ENCODE data around the gene TWNK. TPM values are rescaled to one million over a fixed set of nuclear protein-coding genes. Genes with fewer than 3 reads are reported as not detected.

The TWNK gene
- total RNA-seq, 1 experiment from 2014 or later = 13.8 TPM

DNA sequence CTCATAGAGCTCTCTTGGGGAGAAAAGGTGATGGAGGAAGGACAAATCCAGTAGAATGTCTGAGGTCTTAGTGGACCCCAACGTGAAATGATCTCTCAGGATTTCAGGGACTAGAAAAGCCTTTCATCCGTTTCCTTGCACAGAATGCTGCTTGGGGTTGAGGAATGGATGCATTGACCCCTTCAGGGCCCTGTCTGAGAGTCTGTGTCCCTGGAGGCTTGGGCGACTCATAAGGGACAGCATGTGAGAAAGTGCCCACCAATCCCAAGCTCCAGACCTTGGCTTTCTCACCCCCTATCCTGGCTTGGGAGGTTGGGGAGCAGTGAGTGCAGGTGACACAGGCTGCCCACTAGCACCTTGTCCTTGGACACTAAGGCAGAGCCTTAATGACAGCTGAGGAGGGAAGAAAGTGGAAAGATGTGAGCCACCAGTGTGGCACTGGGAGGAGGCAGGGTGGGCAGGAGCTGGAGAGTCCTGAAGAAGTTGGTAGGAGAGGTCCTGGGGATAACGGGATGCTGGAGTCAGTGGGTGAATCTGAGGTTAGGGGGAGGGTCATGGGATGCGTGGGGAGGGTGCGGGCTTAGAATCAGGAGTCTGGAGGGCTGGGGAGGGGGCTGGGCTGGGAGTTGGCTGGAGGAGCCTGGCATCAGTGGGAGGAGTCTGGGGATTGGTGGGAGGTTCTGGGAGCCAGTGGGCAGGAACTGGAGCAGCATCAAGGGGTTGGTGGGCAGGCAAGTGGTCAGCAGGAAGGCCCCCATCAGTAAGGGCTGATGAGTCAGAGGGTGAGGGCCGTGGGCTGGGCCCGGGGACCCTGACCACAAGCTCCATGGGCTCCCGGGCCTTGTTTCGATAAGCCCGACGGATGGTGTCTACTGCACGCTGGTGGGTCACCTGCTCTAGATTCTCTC lies 20.8 kb downstream of the TWNK start:
- CTCF ChIA-PET = no interaction called here
- H3K27me3 Mint-ChIP-seq (ENCODE audit: unreplicated experiment) = no peaks in the 10 kb centered on the region
- H3K9me3 Mint-ChIP-seq (ENCODE audit: low read depth, unreplicated experiment) = no peaks in the 10 kb centered on the region
- intact Hi-C loops (cut with micrococcal nuclease; ENCODE audit: unreplicated experiment) = no loop called here
- H3K27ac Mint-ChIP-seq (ENCODE audit: unreplicated experiment) = no peak overlapping the region
- TF ChIP-seq CTCF (IDR thresholded peaks at IDR 0.05; ENCODE audit: unreplicated experiment) = no peak
- no peaks in the 10 kb centered on the region for H3K36me3 Mint-ChIP-seq (ENCODE audit: insufficient read depth, unreplicated experiment)
- no peak for DNase-seq
- BruUV-seq (replicated peaks) = no TSS peak
- peaks cover 5% of the 10 kb centered on the region for H3K4me1 Mint-ChIP-seq (ENCODE audit: low read depth, unreplicated experiment)
- H3K4me3 Mint-ChIP-seq (ENCODE audit: low read depth, unreplicated experiment) = no peak overlapping the region

DNA sequence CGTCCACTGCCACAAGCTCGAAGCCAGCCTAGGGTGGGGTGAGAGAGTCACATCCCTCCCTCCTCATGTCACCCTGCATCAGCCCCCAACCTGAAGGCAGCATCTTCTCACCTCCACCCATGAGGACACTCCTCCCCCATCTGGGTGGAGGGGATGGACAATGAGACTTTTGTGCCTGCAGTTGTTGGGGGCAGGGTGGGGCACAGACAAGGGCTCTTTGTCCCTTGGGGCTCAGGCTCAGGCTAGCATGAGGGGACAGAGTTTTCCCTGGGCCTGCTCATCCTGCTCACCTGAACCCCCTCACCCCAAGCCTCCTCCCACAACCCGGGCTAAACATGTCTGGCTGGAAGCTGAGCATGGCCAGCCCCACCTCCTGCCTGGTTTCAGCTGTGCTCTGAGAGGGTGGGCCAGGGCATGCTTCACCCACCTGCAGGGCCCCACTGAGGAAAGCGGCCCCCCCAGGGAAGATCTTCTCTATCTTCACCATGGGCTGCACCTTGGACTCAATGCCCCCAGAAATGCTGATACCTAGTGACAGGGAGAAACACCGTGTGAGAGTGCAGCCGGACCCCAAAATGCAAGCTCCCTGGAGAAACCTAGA lies 21.6 kb downstream of the TWNK start:
- H3K4me3 Mint-ChIP-seq (ENCODE audit: low read depth, unreplicated experiment) = no peak overlapping the region
- peak; percentile 50 for DNase-seq
- H3K9me3 Mint-ChIP-seq (ENCODE audit: low read depth, unreplicated experiment) = no peaks in the 10 kb centered on the region
- CTCF ChIA-PET = no interaction called here
- no peak for TF ChIP-seq CTCF (IDR thresholded peaks at IDR 0.05; ENCODE audit: unreplicated experiment)
- no peak overlapping the region for H3K27ac Mint-ChIP-seq (ENCODE audit: unreplicated experiment)
- H3K36me3 Mint-ChIP-seq (ENCODE audit: insufficient read depth, unreplicated experiment) = no peaks in the 10 kb centered on the region
- intact Hi-C loops (cut with micrococcal nuclease; ENCODE audit: unreplicated experiment) = no loop called here
- H3K4me1 Mint-ChIP-seq (ENCODE audit: low read depth, unreplicated experiment) = peaks cover 10% of the 10 kb centered on the region
- no TSS peak for BruUV-seq (replicated peaks)
- no peaks in the 10 kb centered on the region for H3K27me3 Mint-ChIP-seq (ENCODE audit: unreplicated experiment)

DNA sequence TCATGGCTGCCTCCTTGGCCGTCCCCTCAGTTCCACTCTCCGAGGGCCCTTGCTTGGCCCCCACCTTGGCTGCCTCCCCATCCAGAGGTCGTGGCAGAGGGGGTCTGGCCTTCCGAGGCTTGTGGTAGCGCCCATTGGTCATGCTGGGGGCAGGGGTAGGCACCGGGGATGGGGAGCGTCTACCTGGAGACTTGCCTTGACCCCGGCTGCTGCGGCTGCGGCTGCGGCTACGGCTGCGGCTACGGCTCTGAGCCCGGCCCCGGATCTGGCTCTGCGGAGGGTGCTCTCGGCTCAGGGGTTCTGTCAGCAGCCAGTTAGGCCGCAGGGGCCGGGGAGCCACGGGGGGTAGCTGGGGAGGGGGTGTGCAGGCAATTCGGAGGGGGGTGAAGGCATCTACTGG lies 23.0 kb downstream of the TWNK start:
- DNase-seq = no peak
- Mint-ChIP-seq H3K9me3 (ENCODE audit: low read depth, unreplicated experiment) (no peaks in the 10 kb centered on the region), H3K36me3 (ENCODE audit: insufficient read depth, unreplicated experiment) (no peaks in the 10 kb centered on the region), H3K27me3 (ENCODE audit: unreplicated experiment) (peaks cover 10% of the 10 kb centered on the region), H3K27ac (ENCODE audit: unreplicated experiment) (no peak overlapping the region), H3K4me1 (ENCODE audit: low read depth, unreplicated experiment) (peaks cover 10% of the 10 kb centered on the region), H3K4me3 (ENCODE audit: low read depth, unreplicated experiment) (no peak overlapping the region)
- CTCF ChIA-PET = no interaction called here
- TF ChIP-seq CTCF (IDR thresholded peaks at IDR 0.05; ENCODE audit: unreplicated experiment) = no peak
- BruUV-seq (replicated peaks) = no TSS peak
- intact Hi-C loops (cut with micrococcal nuclease; ENCODE audit: unreplicated experiment) = loop anchor here (5.0 kb wide), 1 partner anchor 43 kb away; the partner anchor contains the start of gene SEMA4G

DNA sequence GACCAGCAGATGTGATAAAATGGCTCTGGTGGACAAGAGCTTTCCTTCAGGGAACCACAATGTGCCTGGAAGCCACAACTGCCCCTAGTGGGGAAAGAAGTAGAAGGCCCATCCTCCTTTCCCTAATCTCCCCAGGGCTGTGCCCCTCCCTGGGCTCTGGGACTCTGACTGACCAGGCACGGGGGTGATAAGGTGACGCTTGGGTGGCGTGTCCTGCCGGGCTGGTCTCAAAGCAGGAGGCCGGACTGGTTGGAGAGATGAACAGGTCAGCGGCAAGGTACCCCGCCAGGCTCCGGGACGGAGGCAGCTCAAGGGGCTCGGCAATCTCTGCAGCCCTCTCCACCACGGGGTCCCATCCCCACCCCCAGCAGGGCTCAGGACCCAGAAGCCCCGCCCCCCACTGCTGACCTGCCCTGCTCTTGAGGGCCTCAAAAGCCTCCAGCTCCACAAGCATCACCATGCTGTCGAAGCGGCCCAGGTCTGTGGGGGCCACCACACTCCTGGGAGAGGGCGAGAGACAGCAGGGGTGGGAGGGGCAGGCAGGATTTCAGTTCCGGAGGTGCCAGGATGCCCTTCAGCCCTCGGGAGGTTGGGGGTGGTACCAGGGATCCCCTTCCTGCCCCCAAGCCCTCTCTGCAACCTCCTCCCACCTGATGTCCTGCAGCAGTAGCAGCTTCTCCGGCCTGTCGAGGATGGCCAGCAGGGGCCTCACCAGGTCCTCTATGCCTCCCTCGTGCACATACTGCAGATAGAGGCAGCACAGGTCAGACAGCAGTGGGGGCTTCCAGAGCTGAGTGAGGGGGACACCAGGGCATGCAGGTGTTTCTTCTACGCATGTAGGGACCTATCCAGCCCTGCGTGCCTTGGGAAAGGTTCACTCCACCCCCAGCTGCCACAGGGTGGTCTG lies 24.4 kb downstream of the TWNK start:
- DNase-seq = peak; percentile 38
- intact Hi-C loops (cut with micrococcal nuclease; ENCODE audit: unreplicated experiment) = loop anchor here (2.0 to 5.0 kb wide), 2 partner anchors 15 to 44 kb away; partner anchors contain the start of gene SEMA4G
- Mint-ChIP-seq H3K4me1 (ENCODE audit: low read depth, unreplicated experiment) (peaks cover 10% of the 10 kb centered on the region), H3K27me3 (ENCODE audit: unreplicated experiment) (peaks cover 24% of the 10 kb centered on the region), H3K9me3 (ENCODE audit: low read depth, unreplicated experiment) (no peaks in the 10 kb centered on the region), H3K36me3 (ENCODE audit: insufficient read depth, unreplicated experiment) (no peaks in the 10 kb centered on the region), H3K4me3 (ENCODE audit: low read depth, unreplicated experiment) (no peak overlapping the region), H3K27ac (ENCODE audit: unreplicated experiment) (no peak overlapping the region)
- CTCF ChIA-PET = interaction anchor here (0.8 to 1.6 kb wide), 6 partner anchors 12 to 558 kb away, joined by 3 to 10 read pairs (median 4); partner anchors contain the start of genes LZTS2, PDZD7 and SFXN3
- no TSS peak for BruUV-seq (replicated peaks)
- peak; percentile 49 for TF ChIP-seq CTCF (IDR thresholded peaks at IDR 0.05; ENCODE audit: unreplicated experiment)
